RWPE2 (cell line): ENCODE data around the gene ROBO2.
A peak's percentile ranks its signal among the peaks of the same experiment; 100 is the strongest.

Source experiments
- ATAC-seq: fragments of 200-7000 bp; cut with Tn5 transposase; 3 replicates; pipeline ENCODE4 v1.9.1; 2021; ENCODE audit warnings: low read depth
- DNase-seq: peaks from one replicate; pipeline ENCODE4 v3.0.0-alpha.2; 2020; ENCODE audit warnings: low spot score
- H3K27ac ChIP-seq: fragments of 450-650 bp; 2 replicates; pipeline ENCODE4 v1.5.1; 2017; ENCODE audit warnings: mild to moderate bottlenecking; ENCODE audit not compliant: poor library complexity, severe bottlenecking
- H3K27me3 ChIP-seq: fragments of 250-450 bp; sonication (Bioruptor Pico); 2 replicates; pipeline ENCODE4 v1.5.1; 2021; ENCODE audit warnings: mild to moderate bottlenecking, moderate library complexity; ENCODE audit not compliant: insufficient read depth, poor library complexity, severe bottlenecking
- H3K36me3 ChIP-seq: fragments of 250-450 bp; sonication (Bioruptor Pico); 2 replicates; pipeline ENCODE4 v1.5.1; 2020; ENCODE audit warnings: low read depth, mild to moderate bottlenecking, moderate library complexity
- H3K4me1 ChIP-seq: fragments of 250-450 bp; sonication (Bioruptor Pico); 2 replicates; pipeline ENCODE4 v1.5.1; 2021; ENCODE audit warnings: mild to moderate bottlenecking, moderate library complexity; ENCODE audit not compliant: insufficient read depth, poor library complexity, severe bottlenecking
- H3K4me3 ChIP-seq: fragments of 250-450 bp; sonication (Bioruptor Pico); 2 replicates; pipeline ENCODE4 v1.5.1; 2021; ENCODE audit warnings: mild to moderate bottlenecking, moderate library complexity; ENCODE audit not compliant: severe bottlenecking
- H3K9me3 ChIP-seq: fragments of 250-450 bp; sonication (Bioruptor Pico); 2 replicates; pipeline ENCODE4 v1.5.1; 2021; ENCODE audit warnings: mild to moderate bottlenecking, moderate library complexity; ENCODE audit not compliant: severe bottlenecking
- CTCF ChIP-seq: fragments of 450-650 bp; IDR thresholded peaks from one replicate; pipeline ENCODE4 v1.5.1; 2017; ENCODE audit warnings: mild to moderate bottlenecking, moderate library complexity; ENCODE audit not compliant: poor library complexity, severe bottlenecking

ROBO2 gene

GRCh38 chr3:77055841-77056341 is 16.0 kb downstream of the ROBO2 start:
- Histone ChIP-seq H3K4me1 (peaks cover 9% of the 10 kb centered on the region), H3K4me3 (no peak overlapping the region), H3K9me3 (no peaks in the 10 kb centered on the region), H3K27me3 (no peaks in the 10 kb centered on the region), H3K27ac (no peak overlapping the region), H3K36me3 (no peaks in the 10 kb centered on the region)
- no peak for DNase-seq
- TF ChIP-seq CTCF, result no peak
- ATAC-seq, result peak; percentile 74

DNA sequence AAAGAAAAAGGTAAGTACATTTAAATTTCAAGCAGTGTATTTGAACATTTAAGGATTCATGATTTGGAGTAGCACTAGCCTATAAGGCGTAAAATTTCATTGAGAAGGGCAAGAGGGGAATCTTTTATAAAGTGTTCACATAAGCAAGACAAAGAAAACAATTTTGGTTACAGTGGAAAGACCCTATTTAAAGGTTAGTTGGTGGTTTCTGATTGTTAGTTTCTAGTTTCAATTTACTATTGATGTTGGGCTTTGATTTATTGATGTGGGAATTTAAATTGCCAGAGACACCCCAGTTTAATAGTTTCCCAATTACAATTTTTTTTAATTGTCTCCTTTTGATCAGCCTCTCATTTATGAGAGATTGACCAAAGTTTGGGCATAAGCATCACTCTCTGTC is 19.5 kb downstream of the ROBO2 start:
- no peak for DNase-seq
- ATAC-seq, result no peak
- no peak overlapping the region for H3K4me3 ChIP-seq
- no peak overlapping the region for H3K27ac ChIP-seq
- no peak for TF ChIP-seq CTCF
- H3K9me3 ChIP-seq, result no peaks in the 10 kb centered on the region
- peaks cover 9% of the 10 kb centered on the region for H3K4me1 ChIP-seq
- no peaks in the 10 kb centered on the region for H3K27me3 ChIP-seq
- H3K36me3 ChIP-seq, result no peaks in the 10 kb centered on the region

GRCh38 chr3:77063423-77063822 is 23.5 kb downstream of the ROBO2 start:
- ATAC-seq, result no peak
- TF ChIP-seq CTCF, result no peak
- Histone ChIP-seq H3K36me3 (no peaks in the 10 kb centered on the region), H3K27ac (no peak overlapping the region), H3K9me3 (no peaks in the 10 kb centered on the region), H3K27me3 (no peaks in the 10 kb centered on the region), H3K4me3 (no peak overlapping the region), H3K4me1 (no peaks in the 10 kb centered on the region)
- no peak for DNase-seq

DNA sequence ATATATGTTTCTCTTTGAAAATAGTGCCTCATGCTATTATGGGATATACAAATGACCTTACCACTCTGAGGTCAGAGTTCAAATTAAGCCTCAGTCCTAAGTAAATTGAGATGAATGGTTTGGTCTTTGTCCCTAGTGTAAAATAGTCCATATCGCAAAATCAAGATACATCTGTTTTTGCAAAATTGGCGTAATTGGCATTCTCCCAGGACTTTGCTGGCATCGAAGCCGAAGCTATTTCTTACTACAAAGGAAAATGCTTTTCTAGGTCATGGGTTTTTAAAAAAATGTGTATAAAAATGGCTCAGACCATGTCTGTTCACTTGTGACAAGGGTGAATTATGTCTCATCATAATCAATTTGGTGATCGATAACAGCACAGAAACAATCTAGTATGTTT is 25.9 kb downstream of the ROBO2 start:
- Histone ChIP-seq H3K36me3 (no peaks in the 10 kb centered on the region), H3K27me3 (no peaks in the 10 kb centered on the region), H3K9me3 (no peaks in the 10 kb centered on the region), H3K4me1 (no peaks in the 10 kb centered on the region), H3K4me3 (no peak overlapping the region), H3K27ac (no peak overlapping the region)
- TF ChIP-seq CTCF, result no peak
- ATAC-seq, result no peak
- DNase-seq, result no peak

GRCh38 chr3:77066829-77067228 is 26.9 kb downstream of the ROBO2 start:
- H3K36me3 ChIP-seq, result no peaks in the 10 kb centered on the region
- H3K4me1 ChIP-seq, result no peaks in the 10 kb centered on the region
- no peaks in the 10 kb centered on the region for H3K27me3 ChIP-seq
- no peaks in the 10 kb centered on the region for H3K9me3 ChIP-seq
- H3K4me3 ChIP-seq, result no peak overlapping the region
- DNase-seq (no peak), ATAC-seq (no peak)
- no peak for TF ChIP-seq CTCF
- no peak overlapping the region for H3K27ac ChIP-seq
